HG02678 (cell line): Measurements from ENCODE around the gene RNFT2.
A peak's percentile ranks its signal among the peaks of the same experiment; 100 is the strongest.
"Not testable (repeated sequence)": the region's sequence is repeated elsewhere in the genome, so short reads cannot be mapped to it uniquely, and the experiment has no call there.

ENCODE experiments used
- ATAC-seq: cut with Tn5 transposase; IDR thresholded peaks from one replicate; pipeline ENCODE4 v1.9.1; 2021; ENCODE audit warnings: mild to moderate bottlenecking, moderate library complexity; ENCODE audit not compliant: unreplicated experiment

The RNFT2 gene

DNA sequence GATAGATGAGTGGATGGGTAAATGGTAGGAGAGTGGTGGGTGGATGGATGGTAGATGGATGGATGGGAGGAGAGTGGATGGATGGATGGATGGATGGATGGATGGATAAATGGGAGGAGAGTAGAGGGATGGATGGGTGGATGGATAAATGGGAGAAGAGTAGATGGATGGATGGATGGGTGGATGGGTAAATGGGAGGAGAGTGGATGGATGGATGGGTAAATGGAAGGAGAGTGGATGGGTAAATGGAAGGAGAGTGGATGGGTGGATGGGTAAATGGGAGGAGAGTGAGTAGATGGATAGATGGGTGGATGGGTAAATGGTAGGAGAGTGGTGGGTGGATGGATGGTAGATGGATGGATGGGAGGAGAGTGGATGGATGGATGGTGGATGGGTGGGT, 51.4 kb downstream of the RNFT2 start:
- ATAC-seq = not testable (repeated sequence)

GRCh38 chr12:116790066-116790465, 52.0 kb downstream of the RNFT2 start:
- no peak for ATAC-seq

DNA sequence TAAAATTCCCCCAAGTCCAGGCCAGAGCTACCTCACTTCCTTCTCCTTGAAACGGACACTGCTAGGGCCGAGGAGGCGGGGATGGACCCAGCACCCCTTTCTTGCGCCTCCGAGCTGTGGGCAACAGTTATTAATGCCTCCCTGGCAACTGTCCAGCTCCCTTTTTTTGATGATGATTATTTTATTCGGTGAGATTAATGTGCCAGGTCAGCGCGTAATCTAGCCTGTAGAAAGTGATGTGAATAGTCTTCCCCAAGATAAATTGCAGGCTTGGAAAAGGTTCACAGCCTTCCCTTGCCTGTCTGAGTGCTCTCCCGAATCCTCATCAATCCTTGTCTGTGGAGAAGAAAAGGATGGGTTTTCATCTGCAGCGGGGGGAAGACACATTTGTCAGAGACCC, 54.3 kb downstream of the RNFT2 start:
- ATAC-seq = no peak

DNA sequence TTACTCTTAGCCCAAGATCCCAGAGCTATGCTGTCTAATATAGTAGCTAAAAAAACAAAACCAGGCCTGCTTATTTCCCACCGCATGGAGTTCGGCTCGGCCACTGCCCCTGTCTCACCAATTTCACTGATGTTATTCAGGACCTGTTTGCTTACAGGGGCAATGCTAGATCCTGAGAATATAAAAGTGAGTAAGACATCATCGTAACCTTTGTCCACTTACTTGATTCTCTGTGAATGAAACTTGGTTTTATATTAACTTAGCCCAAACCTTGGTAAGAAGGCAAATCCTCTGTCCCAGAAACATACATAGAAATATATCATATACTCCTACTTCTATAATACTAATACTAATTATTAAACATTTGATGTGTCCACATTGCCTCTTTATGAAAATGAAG, 56.6 kb downstream of the RNFT2 start:
- no peak for ATAC-seq

- ATAC-seq = no peak
These were observed 59.8 kb downstream of the RNFT2 start for GRCh38 chr12:116797885-116798284.

DNA sequence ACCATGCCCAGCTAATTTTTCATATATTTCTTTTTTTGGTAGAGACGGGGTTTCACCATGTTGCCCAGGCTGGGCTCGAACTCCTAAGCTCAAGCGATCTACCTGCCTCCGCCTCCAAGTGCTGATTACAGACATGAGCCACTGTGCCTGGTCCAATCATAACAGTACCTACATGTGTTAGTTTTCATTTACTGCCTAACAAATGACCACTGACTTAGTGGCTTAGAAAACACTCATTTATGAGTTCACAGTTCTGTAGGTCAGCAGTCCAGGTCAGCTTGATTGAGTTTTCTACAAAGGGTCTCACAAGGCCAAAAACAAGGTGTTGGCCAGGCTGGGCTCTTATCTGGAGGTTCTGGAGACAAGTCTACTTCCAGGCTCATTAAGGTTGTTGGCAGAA, 60.6 kb downstream of the RNFT2 start:
- no peak for ATAC-seq

- no peak for ATAC-seq
These were observed 61.8 kb downstream of the RNFT2 start for GRCh38 chr12:116799955-116800354.

DNA sequence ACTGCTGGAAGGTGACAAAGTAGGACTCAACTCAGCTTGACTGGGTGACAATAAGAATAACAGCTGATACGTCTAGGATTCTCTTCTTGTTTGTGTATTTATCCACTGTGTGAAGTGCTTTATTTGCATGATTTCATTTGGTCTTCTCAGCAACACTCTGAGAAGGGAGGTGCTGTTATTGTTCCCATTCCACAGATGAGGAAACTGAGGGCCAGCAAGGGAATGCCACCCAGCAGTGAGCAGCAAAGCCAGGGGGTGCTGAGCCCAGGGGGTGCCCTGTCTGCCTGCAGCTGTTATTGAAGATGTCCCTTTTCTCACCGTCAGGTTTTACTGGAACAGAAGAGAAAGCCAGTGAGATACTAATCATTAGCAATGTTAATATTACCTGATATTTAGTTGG, 62.8 kb downstream of the RNFT2 start:
- ATAC-seq = no peak

DNA sequence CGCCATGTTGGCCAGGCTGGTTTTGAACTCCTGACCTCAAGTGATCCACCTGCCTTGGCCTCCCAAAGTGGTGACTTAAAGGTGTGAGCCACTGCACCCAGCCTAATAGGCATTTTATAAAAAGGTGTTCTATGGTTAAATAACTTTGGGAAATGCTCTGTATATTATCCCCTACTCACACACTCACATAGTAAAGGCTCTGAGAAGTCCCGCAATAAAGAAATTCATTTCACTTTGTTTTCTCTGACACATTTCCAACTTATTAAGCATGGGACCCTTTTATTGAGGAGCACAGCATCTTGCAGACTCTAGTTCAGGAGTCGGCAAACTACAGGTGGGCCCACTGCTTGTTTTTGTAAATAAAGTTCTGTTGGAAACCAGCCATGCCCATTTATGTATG, 63.9 kb downstream of the RNFT2 start:
- ATAC-seq = no peak

GRCh38 chr12:116803013-116803736, 65.1 kb downstream of the RNFT2 start:
- peak; percentile 76 for ATAC-seq

GRCh38 chr12:116804051-116804450, 65.9 kb downstream of the RNFT2 start:
- no peak for ATAC-seq

GRCh38 chr12:116806845-116807440, 68.8 kb downstream of the RNFT2 start:
- ATAC-seq = no peak

DNA sequence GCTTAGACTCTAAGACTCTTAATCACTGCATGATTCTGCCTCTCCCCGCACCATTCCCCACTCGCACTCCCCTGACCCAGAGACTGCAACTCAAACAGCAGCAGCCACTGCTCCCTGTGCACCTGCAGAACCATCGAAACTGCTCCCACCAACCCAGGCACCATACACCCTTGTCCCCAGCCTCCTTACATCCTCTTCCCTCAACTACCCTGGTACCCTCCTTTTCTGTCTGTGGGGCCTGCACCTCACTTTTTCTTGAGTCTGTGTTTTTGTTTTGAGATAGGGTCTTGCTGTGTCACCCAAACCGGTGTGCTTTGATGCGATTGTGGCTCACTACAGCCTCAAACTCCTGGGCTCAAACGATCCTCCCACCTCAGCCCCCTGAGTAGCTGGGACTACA, 69.4 kb downstream of the RNFT2 start:
- ATAC-seq = no peak

- ATAC-seq = no peak
These were observed 70.3 kb downstream of the RNFT2 start for GRCh38 chr12:116808113-116809105.

GRCh38 chr12:116812238-116812637, 74.1 kb downstream of the RNFT2 start:
- no peak for ATAC-seq

- ATAC-seq = no peak
These were observed 75.3 kb downstream of the RNFT2 start for GRCh38 chr12:116813271-116814041.

DNA sequence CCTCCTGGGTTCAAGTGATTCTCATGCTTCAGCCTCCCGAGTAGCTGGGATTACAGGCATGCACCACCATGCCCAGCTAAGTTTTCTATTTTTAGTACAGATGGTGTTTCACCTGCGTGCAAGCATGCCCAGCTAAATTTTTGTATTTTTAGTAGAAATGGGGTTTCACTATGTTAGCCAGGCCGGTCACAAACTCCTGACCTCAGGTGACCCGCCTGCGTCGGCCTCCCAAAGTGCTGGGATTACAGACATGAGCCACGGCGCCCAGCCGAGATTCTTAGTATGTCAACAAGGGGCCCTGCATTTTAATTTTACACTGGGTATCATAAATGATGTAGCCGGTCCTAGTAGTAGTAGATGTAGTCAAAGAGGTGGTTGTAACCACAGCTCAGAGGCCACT, 76.7 kb downstream of the RNFT2 start:
- ATAC-seq = not testable (repeated sequence)

DNA sequence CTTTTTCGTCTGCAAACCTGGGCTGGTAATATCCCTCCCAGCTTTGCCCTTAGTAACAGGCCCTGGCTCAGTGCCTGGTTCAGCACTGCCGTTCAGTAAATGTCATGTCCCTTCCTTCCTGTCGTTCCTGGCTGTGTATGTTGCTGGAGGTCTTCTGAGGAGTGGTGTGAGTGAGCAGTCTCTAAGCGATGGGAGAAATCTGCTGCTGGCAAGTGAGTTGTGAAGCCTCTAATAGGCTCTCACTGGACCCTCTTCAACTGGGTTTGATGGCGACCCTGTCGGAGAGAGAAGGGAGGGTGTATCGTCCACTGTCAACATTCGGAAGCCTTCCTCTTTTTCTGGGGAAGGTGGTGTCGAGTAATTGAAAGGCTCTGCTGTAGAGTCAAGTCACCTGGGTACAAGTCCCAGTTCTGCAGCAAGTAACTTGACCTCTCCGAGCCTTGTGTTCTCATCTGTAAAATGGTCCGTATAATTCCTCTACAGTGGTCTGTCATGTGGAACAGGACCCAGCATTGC, 80.3 kb downstream of the RNFT2 start:
- ATAC-seq = no peak

- ATAC-seq = peak; percentile 87
These were observed 81.1 kb downstream of the RNFT2 start for GRCh38 chr12:116818948-116819832.
